Endometrium (tissue), 2 donors: Measurements from ENCODE around the gene MASP1.

Source experiments
- FAIRE-seq: peaks from 2 replicates; lab custom pipeline; 2012; peaks lifted over from hg19 to GRCh38; lab: Jason Lieb, UNC
- donor health status: control.
- donor health status: control.

The MASP1 gene

GRCh38 chr3:187291512-187292132 lies at the start of gene MASP1:
MASP1 (minus strand) TSS chr3:187291737; CDS start chr3:187291632, 105 bp downstream.
- no peak for FAIRE-seq

DNA sequence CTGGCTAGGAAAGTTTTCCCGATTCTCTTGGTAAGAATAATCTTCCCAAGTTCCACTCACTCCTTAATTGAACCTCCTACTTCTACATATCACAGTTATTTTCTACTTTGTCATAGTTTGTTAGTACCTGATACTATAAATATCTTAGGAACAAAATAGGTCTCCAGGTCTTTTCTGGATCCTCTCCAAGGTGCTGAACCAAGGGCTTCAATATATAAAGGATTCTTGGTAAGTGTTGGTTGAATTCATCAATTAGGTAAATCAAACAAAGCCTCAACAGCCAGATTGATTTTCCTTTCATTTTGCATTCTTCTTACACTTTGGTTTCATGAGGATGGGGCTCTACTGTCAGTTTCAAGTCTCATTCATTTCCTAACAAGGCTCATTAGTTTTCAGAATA lies 49.0 kb upstream of the MASP1 start:
- no peak for FAIRE-seq

DNA sequence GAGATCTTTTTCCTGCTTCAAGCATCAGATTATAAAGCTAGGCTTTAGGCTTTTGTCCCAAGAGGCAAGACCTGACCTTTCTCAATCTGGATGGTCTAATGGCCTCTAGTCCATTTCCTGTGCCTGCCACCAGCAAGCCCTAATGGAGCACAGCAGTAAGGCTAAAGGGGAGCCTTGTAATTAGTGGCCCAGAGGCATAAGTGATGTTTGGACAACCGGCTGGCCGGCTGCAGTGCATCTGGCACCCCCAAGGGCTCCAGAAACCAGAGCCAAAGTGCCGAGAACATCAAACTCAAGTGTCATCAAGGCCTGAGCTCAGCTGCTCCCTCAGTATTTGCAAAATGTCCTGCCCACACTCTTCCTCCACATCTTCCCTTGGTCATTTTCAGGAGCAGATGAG lies 44.8 kb upstream of the MASP1 start:
- no peak for FAIRE-seq

DNA sequence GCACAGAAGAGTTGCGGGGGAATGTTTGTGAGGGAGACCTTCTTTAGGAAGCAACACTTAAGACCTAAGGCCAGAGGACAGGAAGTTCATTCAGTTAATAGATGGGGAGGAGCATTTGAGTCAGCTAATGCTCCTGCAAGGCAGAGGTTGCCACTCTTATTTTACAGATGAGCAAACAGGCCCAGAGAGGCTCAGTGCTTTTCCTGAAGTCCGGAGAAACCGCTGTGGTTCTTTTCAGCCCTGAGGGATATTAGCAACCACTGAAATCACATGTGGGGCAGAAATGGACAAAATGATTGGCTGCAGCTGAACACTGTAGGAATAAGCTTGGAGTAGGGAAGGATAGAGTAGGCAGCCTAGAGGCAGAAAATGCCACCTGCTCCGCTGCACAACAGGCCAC lies 43.4 kb upstream of the MASP1 start:
- no peak for FAIRE-seq

GRCh38 chr3:187328691-187329090 lies 37.2 kb upstream of the MASP1 start:
- FAIRE-seq = no peak

DNA sequence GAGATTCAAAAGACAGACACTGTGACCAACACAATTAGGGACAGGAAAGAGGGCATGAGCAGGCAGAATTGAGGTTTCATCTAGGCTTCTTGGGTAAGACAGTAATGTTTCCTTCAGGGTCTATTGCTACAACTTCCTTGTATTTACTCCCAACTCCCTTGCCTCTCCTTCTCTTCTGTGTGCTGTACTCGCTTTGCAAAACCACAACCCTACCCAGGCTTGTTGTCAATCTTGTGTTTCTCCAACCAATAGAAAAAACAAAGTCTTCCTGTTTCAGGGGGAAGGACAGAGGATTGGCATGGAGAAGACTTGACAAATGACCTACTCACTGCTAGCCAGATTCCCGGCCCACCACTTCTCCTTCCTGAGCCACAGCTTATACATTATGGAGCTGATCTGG lies 36.3 kb upstream of the MASP1 start:
- FAIRE-seq = no peak

DNA sequence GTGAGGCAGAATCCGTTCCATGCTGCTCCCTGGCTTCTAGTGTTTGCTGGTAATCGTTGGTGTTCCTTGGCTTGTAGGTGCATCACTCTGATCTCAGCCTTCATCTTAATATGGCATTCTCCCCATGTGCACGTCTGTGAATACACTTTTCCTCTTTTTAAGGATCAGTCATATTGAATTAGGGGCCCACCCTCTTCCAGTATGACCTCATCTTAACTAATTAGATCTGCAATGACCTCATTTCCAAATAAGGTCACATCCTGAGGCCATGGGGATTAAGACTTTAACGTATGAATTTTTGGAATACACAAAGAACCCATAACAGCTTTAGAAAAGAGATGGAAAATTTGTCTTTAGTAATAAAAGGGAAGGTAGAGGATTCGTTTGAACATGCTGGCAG lies 34.1 kb upstream of the MASP1 start:
- FAIRE-seq = no peak

DNA sequence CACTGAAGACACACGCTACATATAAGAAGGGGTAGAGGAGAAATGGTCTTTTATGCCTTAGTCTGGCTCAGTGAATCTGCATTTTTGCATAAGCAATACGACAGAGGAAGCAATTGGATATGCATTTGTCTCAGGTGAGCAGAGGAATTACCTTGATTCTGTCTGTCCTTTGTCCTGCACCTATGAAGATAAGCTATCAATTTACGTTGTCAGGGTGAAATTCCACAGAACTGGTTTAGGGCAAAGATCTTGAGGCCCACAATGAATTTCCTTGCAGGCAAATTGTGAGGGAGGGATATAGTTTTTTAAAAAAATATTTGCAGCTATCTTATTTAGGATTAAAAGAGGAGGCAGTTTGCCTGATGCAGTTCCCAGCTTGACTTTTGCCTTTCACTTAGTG lies 31.6 kb upstream of the MASP1 start:
- no peak for FAIRE-seq

DNA sequence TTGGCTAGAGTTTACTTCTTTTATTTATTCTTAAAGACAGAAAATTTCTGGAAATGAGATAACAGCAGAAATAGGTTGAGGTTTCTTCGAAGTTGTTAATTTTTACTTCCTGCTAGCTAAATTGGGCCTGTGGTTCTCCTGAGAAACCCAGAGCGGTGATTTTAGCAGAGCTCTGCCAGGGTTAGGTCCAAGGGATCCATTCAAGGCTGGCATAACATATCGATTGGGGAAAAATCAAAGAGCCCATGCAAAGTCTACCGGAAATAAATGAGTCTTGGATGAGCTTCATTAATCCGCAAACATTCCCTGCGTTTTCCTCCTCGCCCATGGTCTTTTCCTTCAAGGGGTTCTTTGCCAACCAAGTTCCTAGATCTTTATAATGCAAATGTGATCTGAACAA lies 30.8 kb upstream of the MASP1 start:
- no peak for FAIRE-seq

DNA sequence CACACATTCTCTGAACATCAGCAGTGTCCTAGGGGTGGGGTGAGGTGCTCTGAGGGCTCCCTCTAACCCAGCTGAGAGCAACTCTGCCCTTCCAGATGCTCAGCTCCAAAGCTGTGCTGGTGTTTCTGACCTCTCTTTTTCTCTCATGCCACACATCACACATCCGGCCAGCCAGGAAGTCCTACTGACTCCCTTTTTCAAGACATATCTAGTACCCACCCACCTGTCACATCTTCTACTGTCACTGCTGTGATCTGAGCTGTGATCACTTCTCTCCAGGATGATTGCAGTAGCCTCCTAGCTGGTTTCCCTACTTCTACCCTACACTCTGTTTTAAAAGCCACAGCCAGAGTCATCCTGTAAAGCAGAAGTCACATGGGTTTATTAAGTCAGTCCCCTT lies 30.2 kb upstream of the MASP1 start:
- no peak for FAIRE-seq

- FAIRE-seq = no peak
Observed at GRCh38 chr3:187319699-187320302, 28.3 kb upstream of the MASP1 start.

- FAIRE-seq = no peak
Observed at GRCh38 chr3:187318819-187319616, 27.5 kb upstream of the MASP1 start.

- FAIRE-seq = no peak
Observed at GRCh38 chr3:187315872-187316271, 24.3 kb upstream of the MASP1 start.

DNA sequence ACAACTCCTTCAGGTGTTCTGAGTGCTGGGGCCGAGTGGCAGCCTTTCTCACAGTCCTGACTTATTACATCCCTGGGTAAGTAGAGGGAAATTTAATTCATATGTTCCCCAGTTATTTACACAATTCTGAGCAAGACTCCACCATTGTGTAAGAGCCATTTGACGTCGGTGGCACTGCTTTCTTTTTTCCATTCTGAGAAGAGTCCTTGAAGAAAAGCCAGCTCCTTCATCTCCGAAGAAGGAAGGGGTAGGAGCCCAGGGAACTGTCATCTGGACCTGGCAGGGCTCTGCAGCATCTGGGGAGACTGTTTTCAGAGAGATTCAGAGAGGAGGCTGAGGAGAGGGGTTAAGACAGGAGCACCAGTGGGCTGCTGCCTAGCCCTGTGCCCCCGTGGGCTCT lies 22.6 kb upstream of the MASP1 start:
- no peak for FAIRE-seq

- peak; percentile 98 for FAIRE-seq
Observed at GRCh38 chr3:187310954-187311470, 19.5 kb upstream of the MASP1 start.

- no peak for FAIRE-seq
Observed at GRCh38 chr3:187310226-187310625, 18.7 kb upstream of the MASP1 start.

DNA sequence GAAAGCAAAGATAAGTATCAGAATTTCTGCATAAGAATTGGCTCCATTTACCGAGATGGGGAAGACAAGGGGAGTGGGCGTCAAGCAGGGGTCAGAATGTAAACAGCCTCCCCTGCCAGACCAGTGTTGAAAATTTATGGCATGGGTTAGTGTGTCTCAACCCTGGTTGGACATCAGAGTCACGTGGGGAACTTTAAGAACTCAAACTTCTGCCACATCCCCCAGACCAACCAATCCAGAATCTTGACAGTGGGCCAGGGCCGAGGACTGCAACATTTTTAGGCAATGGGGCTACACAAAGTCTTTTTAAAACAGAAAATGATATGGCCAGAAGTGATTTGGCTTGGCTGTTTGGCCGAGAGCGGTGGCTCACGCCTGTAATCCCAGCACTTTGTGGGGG lies 14.3 kb upstream of the MASP1 start:
- peak; percentile 39 for FAIRE-seq

DNA sequence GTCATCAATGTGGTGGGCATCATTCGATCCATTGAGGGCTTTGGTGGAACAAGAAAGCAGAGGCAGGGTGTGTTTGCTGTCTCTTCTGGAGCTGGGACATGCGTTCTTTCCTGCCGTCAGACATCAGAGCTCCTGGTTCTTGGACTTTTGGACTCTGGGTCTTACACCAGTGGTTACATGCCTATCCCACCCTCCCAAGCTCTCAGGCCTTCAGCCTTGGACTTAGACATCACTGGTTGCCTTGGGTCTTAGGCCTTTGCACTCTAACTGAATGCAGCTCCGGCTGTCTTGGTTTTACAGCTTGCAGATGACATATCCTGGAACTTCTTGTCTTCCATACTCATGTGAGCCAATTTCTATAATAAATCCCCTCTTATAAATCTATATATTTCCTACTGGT lies 8.1 kb upstream of the MASP1 start:
- no peak for FAIRE-seq

DNA sequence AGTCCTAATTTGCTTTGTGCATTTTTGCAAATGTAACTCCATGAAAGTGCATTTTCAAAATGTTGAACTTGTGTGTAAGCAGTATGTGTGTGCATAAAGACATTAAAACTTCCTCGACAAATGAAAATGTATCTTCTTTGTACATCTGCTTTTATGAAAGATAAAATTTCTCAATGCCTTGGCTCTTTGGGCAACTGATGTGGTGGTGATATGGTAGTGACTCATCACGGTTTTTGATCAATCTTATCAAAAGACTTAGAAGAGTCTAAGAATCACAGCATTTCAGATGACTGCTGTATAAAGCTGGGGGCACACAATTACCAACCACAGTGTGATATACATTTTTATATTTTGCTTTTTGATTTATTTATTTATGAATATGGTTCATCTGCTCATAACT lies 5.4 kb upstream of the MASP1 start:
- FAIRE-seq = no peak

DNA sequence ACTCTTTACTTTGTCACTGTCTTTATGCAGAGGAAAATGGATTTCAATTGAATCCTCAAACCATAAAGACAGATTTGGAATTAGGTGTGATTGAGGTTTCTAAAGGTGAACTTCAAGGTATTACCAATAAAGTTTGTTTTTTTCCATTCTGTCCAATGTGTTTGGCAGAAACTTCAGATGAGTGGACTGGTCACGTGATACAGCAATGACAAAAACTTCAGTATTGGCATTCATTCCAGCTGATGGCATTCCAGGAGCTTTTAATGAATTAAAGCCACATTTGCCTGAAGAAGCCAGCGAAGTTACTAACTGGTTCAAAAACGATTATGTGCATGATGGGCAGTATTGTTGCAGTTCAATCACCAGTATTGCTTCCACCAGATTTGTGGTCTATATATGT lies 4.5 kb upstream of the MASP1 start:
- no peak for FAIRE-seq

DNA sequence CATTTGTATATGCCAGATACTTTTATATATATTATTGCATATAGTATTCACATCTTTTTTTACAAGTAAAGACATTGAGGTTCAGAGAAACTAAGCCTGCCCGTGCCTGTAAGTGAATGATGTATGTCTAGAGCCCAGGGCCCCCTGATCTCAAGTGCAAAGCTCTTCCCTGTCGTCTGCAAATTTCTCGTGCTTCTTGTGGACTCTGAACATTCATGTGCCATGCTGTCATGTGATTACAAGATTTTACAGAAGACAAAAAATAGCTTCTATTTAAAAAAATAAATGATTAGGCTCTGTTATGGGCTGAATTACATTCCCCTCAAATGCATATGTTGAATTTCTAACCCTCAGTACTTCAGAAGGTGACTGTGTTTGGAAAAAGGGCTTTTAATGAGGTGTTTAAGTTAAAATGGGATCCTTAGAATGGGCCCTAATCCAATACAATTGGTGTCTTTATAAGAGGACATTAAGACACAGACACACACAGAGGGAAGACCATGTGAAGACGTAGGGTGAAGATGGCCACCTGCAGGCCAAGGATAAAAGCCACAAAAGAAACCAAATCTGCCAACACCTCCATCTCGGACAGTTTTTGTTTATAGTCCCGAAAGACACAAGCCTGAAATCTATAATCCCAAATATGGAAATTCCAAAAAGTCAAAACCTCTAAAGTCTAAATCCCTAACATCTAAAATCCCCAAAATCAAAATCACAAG lies 3.9 kb upstream of the MASP1 start:
- no peak for FAIRE-seq

- peak; percentile 80 for FAIRE-seq
Observed at GRCh38 chr3:187293516-187294430, 2.2 kb upstream of the MASP1 start.
